GM21576 (cell line): ENCODE results near the gene RYR2.

Source experiments
- ATAC-seq: cut with Tn5 transposase; IDR thresholded peaks from one replicate; pipeline ENCODE4 v1.9.1; 2021; ENCODE audit warnings: mild to moderate bottlenecking, moderate library complexity; ENCODE audit not compliant: unreplicated experiment

Gene RYR2

GRCh38 chr1:237041795-237042525 lies at the start of gene RYR2:
Gene RYR2, plus strand, starts transcription at chr1:237042184. Its CDS starts 338 bp downstream, at chr1:237042522.
- ATAC-seq, result no peak

DNA sequence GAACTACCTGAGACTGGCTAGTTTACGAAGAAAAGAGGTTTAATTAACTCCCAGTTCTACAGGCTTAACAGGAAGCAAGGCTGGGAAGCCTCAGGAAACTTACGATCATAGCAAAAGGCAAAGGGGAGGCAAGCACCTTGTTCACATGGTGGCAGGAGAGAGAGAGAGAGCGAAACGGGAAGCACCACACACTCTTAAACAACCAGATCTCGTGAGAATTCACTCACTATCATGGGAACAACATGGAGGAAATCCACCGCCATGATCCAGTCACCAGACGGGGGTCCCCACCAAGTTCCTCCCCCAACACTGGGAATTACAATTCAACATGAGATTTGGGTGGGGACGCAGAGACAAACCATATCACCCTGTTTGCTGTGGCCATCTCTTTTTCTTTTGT lies 49.5 kb upstream of the RYR2 start:
- no peak for ATAC-seq

DNA sequence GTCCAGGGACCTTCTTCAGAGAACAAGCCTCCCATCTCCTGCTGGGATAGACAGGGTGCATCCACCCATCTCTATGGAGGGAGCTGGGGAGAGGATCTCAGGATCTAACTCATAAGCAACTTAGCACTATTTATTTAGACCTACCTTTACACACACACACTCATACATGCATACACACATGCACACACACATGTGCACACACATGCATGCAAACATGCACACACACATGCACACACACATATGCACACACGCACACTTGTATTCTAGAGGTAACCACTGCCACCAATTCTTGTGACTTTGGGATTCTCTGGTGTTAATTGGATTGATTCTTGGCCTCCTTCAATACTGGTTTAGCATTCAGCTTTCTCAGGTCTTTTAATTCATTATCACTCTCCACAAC lies 47.5 kb upstream of the RYR2 start:
- no peak for ATAC-seq

DNA sequence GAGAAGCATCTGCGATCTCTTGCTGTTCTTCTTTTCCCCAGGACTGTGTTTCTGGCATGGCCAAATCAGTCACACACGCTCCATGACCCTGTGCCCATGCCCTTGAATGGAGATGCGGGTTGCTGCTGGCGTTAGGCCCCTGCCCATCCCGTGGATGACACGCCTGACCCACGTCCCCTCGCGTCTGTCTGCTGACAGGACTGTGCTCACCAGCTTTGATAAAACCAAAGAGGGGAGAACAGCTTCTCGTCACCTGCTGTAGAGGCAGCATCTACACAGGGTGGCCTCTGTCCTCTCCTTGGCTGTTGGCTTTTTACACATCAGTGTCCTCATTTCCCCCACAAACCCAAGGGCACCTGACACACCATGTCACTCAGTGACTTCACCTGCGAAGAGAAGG lies 44.6 kb upstream of the RYR2 start:
- ATAC-seq, result no peak

- no peak for ATAC-seq
Measured at GRCh38 chr1:236997882-236998281, 44.1 kb upstream of the RYR2 start.

GRCh38 chr1:236998546-236998945 lies 43.4 kb upstream of the RYR2 start:
- ATAC-seq, result no peak

GRCh38 chr1:237000191-237000590 lies 41.8 kb upstream of the RYR2 start:
- no peak for ATAC-seq

DNA sequence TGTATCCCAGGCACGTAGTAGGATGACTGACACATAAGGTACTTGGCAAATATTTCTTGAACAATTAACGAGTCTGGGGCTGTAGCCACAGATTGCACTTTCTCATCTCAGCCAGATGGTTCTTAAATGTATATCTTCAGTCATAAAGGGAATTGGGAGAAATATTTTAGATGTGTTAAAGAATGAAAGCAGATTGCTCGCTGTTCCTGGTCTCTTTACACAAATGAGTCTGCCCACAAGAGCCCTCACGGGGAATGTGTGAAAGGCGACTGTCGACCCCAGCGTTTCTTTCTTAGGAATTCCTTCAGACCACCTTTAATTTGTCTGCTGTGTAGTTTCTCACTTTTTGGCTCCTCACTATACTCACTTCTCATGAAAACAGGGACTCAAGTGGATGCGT lies 38.5 kb upstream of the RYR2 start:
- no peak for ATAC-seq

GRCh38 chr1:237004116-237004515 lies 37.9 kb upstream of the RYR2 start, which contains the start of gene MT1HL1:
Gene MT1HL1, minus strand, starts transcription at chr1:237004441. Its CDS starts 69 bp downstream, at chr1:237004372.
- ATAC-seq, result no peak

DNA sequence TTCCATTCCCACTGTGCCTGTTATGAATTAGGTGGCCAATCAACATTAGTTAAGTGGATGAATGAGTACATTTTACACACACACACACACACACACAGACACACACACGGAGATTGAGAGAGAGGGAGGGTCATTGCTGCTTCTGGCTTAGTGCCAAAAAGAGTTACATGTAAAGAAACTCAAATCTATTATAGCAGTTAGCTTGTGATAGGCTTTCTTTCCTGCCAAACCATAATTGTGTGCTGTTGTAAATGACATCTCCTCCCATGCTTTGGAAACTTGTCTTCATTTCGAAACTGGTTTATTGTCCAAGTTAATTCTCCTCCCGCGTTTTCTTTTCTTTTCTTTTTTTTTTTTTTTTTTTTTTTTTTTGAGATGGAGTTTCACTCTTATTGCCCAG lies 36.3 kb upstream of the RYR2 start:
- no peak for ATAC-seq

GRCh38 chr1:237007147-237007881 lies 34.7 kb upstream of the RYR2 start:
- ATAC-seq, result no peak

GRCh38 chr1:237009611-237010010 lies 32.4 kb upstream of the RYR2 start:
- no peak for ATAC-seq

DNA sequence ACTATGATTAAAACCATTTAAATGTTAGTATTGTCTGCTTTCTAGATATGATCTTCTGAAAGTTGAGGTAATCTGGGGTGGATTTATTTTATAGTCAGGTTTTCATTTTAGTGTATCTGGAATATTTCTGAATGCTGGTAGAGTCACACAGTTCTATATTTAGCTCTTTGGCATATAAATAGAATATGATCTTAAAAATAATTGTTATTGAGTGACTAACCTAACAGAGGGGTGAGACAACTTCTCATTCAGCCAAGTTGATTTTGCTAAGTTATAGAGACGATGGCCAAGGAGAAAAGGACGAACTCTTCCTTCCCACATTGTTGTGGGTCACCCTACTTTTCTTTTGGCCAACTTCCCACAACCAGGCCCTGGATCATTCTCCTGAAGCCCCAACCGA lies 30.6 kb upstream of the RYR2 start:
- no peak for ATAC-seq

- no peak for ATAC-seq
Measured at GRCh38 chr1:237012361-237012760, 29.6 kb upstream of the RYR2 start.

DNA sequence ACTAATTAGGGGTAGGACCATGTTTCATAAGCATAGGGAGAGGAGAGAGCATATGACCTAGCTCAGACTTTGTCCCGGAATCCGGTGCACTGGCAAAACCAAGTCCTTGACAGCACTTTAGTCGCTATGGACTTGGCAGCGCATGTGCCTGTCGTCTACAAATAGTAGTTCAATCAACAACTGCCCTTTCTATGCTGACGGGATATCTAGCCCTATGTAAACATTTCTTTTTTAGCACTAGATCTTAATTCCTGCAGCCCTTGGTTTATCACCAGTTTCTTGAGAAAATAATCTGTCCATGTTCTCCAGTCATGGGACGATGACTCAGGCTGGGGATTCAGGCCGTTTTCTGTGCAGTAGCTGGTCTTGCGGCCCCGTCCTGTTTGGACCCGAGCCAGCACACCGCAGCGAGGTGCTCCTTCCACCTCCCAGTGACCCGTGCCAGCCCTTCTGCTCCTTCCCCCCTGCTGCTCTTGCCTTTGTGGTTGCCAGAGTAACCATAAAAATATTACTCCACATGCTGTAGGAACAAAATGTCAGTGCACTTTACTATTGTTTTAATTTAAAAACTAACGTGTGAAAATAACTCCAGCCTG lies 29.1 kb upstream of the RYR2 start:
- ATAC-seq, result no peak

- no peak for ATAC-seq
Measured at GRCh38 chr1:237013608-237014007, 28.4 kb upstream of the RYR2 start.

GRCh38 chr1:237016626-237017025 lies 25.4 kb upstream of the RYR2 start:
- no peak for ATAC-seq

GRCh38 chr1:237018896-237019295 lies 23.1 kb upstream of the RYR2 start:
- no peak for ATAC-seq

GRCh38 chr1:237025358-237026074 lies 16.5 kb upstream of the RYR2 start:
- ATAC-seq, result no peak

GRCh38 chr1:237029240-237029639 lies 12.7 kb upstream of the RYR2 start:
- no peak for ATAC-seq

GRCh38 chr1:237029850-237030535 lies 12.0 kb upstream of the RYR2 start:
- ATAC-seq, result no peak
